DOHH2 (cell line): ENCODE measurements around the gene SLC44A2.

ENCODE experiments used
- H3F3A ChIP-seq: fragments of 200-600 bp; sonication (generic), shearing (Covaris generic); 2 replicates; pipeline ENCODE4 v1.6.0; 2016; ENCODE audit warnings: antibody characterized with exemption, mild to moderate bottlenecking; ENCODE audit not compliant: control insufficient read depth, insufficient read depth
- H3K27ac ChIP-seq: fragments of 200-600 bp; sonication (generic); 2 replicates; pipeline ENCODE4 v1.5.1; 2014; ENCODE audit warnings: low read depth, mild to moderate bottlenecking, low read length, moderate library complexity
- H3K27me3 ChIP-seq: fragments of 200-600 bp; sonication (generic); 2 replicates; pipeline ENCODE4 v1.6.1; 2014; ENCODE audit warnings: mild to moderate bottlenecking, low read length, mixed read lengths; ENCODE audit not compliant: control insufficient read depth
- H3K36me3 ChIP-seq: fragments of 200-600 bp; sonication (generic); 2 replicates; pipeline ENCODE4 v1.6.1; 2014; ENCODE audit warnings: mild to moderate bottlenecking, low read length, moderate library complexity, mixed read lengths; ENCODE audit not compliant: control insufficient read depth
- H3K4me1 ChIP-seq: fragments of 200-600 bp; sonication (generic); 2 replicates; pipeline ENCODE4 v1.6.1; 2014; ENCODE audit warnings: mild to moderate bottlenecking, low read length, mixed read lengths; ENCODE audit not compliant: control insufficient read depth
- H3K4me2 ChIP-seq: fragments of 200-600 bp; sonication (generic); 2 replicates; pipeline ENCODE4 v1.6.0; 2014; ENCODE audit warnings: mild to moderate bottlenecking, low read length, moderate library complexity
- H3K4me3 ChIP-seq: fragments of 200-600 bp; sonication (generic); 2 replicates; pipeline ENCODE4 v1.5.1; 2014; ENCODE audit warnings: mild to moderate bottlenecking, low read length, mixed read lengths
- H3K79me2 ChIP-seq: fragments of 200-600 bp; sonication (generic); 2 replicates; pipeline ENCODE4 v1.6.1; 2014; ENCODE audit warnings: mild to moderate bottlenecking, low read length, mixed read lengths; ENCODE audit not compliant: control insufficient read depth
- H3K9me2 ChIP-seq: fragments of 200-600 bp; sonication (generic); replicated peaks from 2 replicates; pipeline ENCODE4 v1.6.1; 2014; ENCODE audit warnings: mild to moderate bottlenecking, low read length, mixed read lengths; ENCODE audit not compliant: control insufficient read depth
- H3K9me3 ChIP-seq: fragments of 200-600 bp; sonication (generic); 2 replicates; pipeline ENCODE4 v1.6.1; 2014; ENCODE audit warnings: antibody characterized with exemption, low read length, mixed read lengths; ENCODE audit not compliant: control insufficient read depth, insufficient read depth
- H4K20me1 ChIP-seq: fragments of 200-600 bp; sonication (generic); 2 replicates; pipeline ENCODE4 v1.6.0; 2014; ENCODE audit warnings: low read depth, mild to moderate bottlenecking, antibody characterized with exemption, low read length, moderate library complexity; ENCODE audit not compliant: control insufficient read depth, insufficient read depth
- EZH2phosphoT487 ChIP-seq: fragments of 200-600 bp; sonication (generic); IDR thresholded peaks from 2 replicates; pipeline ENCODE4 v1.6.1; 2017; ENCODE audit warnings: borderline replicate concordance, mild to moderate bottlenecking, antibody characterized with exemption, low read length, moderate library complexity, mixed read lengths
- TF ChIP-seq, protein P1 (sequence below): fragments of 200-600 bp; sonication (generic); IDR thresholded peaks from one replicate; pipeline ENCODE4 v1.5.1; 2014; ENCODE audit warnings: antibody characterized with exemption, mild to moderate bottlenecking, low read depth, low read length; ENCODE audit not compliant: poor library complexity, severe bottlenecking

SLC44A2 gene

DNA sequence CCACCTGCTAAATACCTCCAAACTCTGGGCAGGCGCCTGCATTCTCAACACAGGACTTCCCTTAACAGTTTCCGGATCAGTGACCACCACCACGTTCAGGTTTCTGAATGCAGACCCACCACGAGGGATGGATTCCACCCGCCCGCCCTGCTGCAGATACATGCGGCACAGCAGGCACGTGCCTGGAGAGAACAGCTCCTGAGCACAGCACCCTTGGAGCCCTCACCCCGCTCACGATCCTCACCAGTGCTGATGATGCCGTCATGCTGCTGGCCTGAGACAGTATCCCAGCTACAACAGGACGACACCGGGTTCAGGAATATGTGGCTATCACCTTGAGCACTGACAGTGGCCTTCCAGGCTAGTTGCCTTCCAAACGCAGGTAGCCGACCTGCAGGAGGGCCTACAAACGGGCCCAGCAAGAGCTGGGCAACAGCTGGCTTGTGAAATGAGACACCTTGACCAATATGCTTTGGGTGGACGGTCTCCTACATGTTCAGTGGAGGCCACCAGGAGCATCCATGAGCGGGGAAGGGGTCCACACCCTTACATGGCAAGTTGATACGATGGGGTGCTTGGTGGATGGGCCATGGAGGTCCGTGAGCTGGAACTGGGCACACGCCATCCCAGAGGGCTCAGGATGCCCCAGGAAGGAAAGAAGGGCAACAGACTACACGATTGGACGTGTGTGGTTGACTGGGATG is 66.0 kb downstream of the SLC44A2 start:
- peaks cover 30% of the 10 kb centered on the region for H3F3A ChIP-seq
- no peak for TF ChIP-seq EZH2phosphoT487
- TF ChIP-seq, protein P1, sequence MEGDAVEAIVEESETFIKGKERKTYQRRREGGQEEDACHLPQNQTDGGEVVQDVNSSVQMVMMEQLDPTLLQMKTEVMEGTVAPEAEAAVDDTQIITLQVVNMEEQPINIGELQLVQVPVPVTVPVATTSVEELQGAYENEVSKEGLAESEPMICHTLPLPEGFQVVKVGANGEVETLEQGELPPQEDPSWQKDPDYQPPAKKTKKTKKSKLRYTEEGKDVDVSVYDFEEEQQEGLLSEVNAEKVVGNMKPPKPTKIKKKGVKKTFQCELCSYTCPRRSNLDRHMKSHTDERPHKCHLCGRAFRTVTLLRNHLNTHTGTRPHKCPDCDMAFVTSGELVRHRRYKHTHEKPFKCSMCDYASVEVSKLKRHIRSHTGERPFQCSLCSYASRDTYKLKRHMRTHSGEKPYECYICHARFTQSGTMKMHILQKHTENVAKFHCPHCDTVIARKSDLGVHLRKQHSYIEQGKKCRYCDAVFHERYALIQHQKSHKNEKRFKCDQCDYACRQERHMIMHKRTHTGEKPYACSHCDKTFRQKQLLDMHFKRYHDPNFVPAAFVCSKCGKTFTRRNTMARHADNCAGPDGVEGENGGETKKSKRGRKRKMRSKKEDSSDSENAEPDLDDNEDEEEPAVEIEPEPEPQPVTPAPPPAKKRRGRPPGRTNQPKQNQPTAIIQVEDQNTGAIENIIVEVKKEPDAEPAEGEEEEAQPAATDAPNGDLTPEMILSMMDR, result no peak
- peaks cover 7% of the 10 kb centered on the region; the same call in 1 of the 2 replicates for H3K4me1 ChIP-seq
- no peak overlapping the region for H3K27ac ChIP-seq
- H3K9me3 ChIP-seq, result no peaks in the 10 kb centered on the region
- no peak overlapping the region for H3K4me2 ChIP-seq
- H3K36me3 ChIP-seq, result peaks cover 63% of the 10 kb centered on the region
- no peaks in the 10 kb centered on the region for H3K9me2 ChIP-seq
- no peaks in the 10 kb centered on the region for H3K27me3 ChIP-seq
- H4K20me1 ChIP-seq, result peaks cover 6% of the 10 kb centered on the region; the same call in 1 of the 2 replicates
- H3K79me2 ChIP-seq, result peaks cover 10% of the 10 kb centered on the region; the same call in 1 of the 2 replicates
- no peak overlapping the region for H3K4me3 ChIP-seq

GRCh38 chr19:10691883-10692282 is 66.5 kb downstream of the SLC44A2 start:
- Histone ChIP-seq H4K20me1 (peaks cover 6% of the 10 kb centered on the region; the same call in 1 of the 2 replicates), H3K36me3 (peaks cover 58% of the 10 kb centered on the region), H3K79me2 (peaks cover 4% of the 10 kb centered on the region; the same call in 1 of the 2 replicates), H3K4me2 (no peak overlapping the region), H3F3A (peaks cover 30% of the 10 kb centered on the region), H3K27me3 (no peaks in the 10 kb centered on the region), H3K9me3 (no peaks in the 10 kb centered on the region), H3K4me1 (peaks cover 7% of the 10 kb centered on the region; the same call in 1 of the 2 replicates), H3K9me2 (no peaks in the 10 kb centered on the region), H3K27ac (no peak overlapping the region), H3K4me3 (no peak overlapping the region)
- TF ChIP-seq EZH2phosphoT487, result no peak

- Histone ChIP-seq H3K27me3 (0 out of 2 replicates have a peak, but pooled peaks cover 4% of the 10 kb centered on the region), H3K4me3 (no peak overlapping the region), H3F3A (peaks cover 30% of the 10 kb centered on the region), H3K9me3 (no peaks in the 10 kb centered on the region), H3K4me1 (peaks cover 7% of the 10 kb centered on the region; the same call in 1 of the 2 replicates), H4K20me1 (peaks cover 6% of the 10 kb centered on the region; the same call in 1 of the 2 replicates), H3K79me2 (no peaks in the 10 kb centered on the region; the same call in 1 of the 2 replicates), H3K27ac (no peak overlapping the region), H3K4me2 (no peak overlapping the region), H3K36me3 (peaks cover 50% of the 10 kb centered on the region), H3K9me2 (no peaks in the 10 kb centered on the region)
- no peak for TF ChIP-seq EZH2phosphoT487
- TF ChIP-seq, protein P1, result no peak
Observed at GRCh38 chr19:10692673-10693264, 67.4 kb downstream of the SLC44A2 start.
